ENCODE results near the gene CDC25C. TPM values are rescaled to one million over a fixed set of nuclear protein-coding genes. Genes with fewer than 3 reads are reported as not detected.
A peak's percentile ranks its signal among the peaks of the same experiment; 100 is the strongest.

Gene CDC25C
- total RNA-seq, 2 experiments from 2014 or later = not detected

DNA sequence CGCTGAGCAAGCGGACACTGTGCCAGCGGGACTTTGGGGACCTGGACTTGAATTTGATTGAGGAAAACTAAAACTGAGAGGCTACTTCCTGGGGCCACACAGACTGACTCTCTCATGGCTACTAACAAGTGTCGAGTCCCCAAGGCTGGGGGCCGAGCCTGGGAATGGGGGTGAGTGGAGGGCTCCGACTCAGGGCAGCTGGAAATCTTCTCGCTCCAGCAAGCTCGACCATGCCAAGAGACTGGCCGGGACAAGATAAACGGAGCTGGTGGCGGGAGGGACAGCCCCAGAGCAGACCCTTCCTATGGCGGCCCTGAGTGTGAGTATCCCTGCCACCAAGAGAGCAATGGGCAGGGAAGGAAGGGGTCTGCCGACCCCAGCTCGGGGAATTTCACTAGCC lies 15.3 kb upstream of the CDC25C start:
- H3K27me3 Mint-ChIP-seq = no peaks in the 10 kb centered on the region
- no peak overlapping the region for H3K27ac Mint-ChIP-seq
- H3K9me3 ChIP-seq (ENCODE audit: control insufficient read depth in 1 of 2, insufficient read depth in 1 of 2, low read length in 2 of 2) = no peaks in the 10 kb centered on the region
- H3K4me3 Mint-ChIP-seq = no peak overlapping the region
- H3K27ac ChIP-seq (ENCODE audit: low read depth in 1 of 2, low read length in 2 of 2) = no peak overlapping the region
- CTCF ChIA-PET = interaction anchor here (0.5 kb wide), 1 partner anchor 1284 kb away, joined by 4 read pairs; no protein-coding TSS in a partner anchor
- ATAC-seq (ENCODE audit: poor library complexity) (no peak), DNase-seq (no peak)
- H3K36me3 Mint-ChIP-seq (ENCODE audit: low read depth) = peaks cover 69% of the 10 kb centered on the region
- no peaks in the 10 kb centered on the region for H3K27me3 ChIP-seq (ENCODE audit: control insufficient read depth in 1 of 2, insufficient read depth in 2 of 2, low read length in 2 of 2)
- intact Hi-C loops (cut with DNase I, micrococcal nuclease) = loop anchor here in 1 of 2 experiments (10.0 kb wide), 1 partner anchor 682 kb away; no protein-coding TSS in a partner anchor
- H3K4me1 Mint-ChIP-seq (ENCODE audit: low read depth) = peaks cover 6% of the 10 kb centered on the region
- H3K9me3 Mint-ChIP-seq = no peaks in the 10 kb centered on the region
- H3K4me3 ChIP-seq (ENCODE audit: low read length) = no peak overlapping the region
- TF ChIP-seq, protein P1, sequence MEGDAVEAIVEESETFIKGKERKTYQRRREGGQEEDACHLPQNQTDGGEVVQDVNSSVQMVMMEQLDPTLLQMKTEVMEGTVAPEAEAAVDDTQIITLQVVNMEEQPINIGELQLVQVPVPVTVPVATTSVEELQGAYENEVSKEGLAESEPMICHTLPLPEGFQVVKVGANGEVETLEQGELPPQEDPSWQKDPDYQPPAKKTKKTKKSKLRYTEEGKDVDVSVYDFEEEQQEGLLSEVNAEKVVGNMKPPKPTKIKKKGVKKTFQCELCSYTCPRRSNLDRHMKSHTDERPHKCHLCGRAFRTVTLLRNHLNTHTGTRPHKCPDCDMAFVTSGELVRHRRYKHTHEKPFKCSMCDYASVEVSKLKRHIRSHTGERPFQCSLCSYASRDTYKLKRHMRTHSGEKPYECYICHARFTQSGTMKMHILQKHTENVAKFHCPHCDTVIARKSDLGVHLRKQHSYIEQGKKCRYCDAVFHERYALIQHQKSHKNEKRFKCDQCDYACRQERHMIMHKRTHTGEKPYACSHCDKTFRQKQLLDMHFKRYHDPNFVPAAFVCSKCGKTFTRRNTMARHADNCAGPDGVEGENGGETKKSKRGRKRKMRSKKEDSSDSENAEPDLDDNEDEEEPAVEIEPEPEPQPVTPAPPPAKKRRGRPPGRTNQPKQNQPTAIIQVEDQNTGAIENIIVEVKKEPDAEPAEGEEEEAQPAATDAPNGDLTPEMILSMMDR (IDR thresholded peaks at IDR 0.05) = no peak
- peaks cover 42% of the 10 kb centered on the region for H3K36me3 ChIP-seq (ENCODE audit: insufficient read depth, low read length)
- H3K4me1 ChIP-seq (ENCODE audit: insufficient read depth, low read length) = peaks cover 1% of the 10 kb centered on the region
- POLR2A ChIA-PET = interaction anchor here (1.2 to 8.5 kb wide), 3 partner anchors 7 to 15 kb away, joined by 3 to 293 read pairs (median 4); partner anchors contain the start of gene FAM53C

DNA sequence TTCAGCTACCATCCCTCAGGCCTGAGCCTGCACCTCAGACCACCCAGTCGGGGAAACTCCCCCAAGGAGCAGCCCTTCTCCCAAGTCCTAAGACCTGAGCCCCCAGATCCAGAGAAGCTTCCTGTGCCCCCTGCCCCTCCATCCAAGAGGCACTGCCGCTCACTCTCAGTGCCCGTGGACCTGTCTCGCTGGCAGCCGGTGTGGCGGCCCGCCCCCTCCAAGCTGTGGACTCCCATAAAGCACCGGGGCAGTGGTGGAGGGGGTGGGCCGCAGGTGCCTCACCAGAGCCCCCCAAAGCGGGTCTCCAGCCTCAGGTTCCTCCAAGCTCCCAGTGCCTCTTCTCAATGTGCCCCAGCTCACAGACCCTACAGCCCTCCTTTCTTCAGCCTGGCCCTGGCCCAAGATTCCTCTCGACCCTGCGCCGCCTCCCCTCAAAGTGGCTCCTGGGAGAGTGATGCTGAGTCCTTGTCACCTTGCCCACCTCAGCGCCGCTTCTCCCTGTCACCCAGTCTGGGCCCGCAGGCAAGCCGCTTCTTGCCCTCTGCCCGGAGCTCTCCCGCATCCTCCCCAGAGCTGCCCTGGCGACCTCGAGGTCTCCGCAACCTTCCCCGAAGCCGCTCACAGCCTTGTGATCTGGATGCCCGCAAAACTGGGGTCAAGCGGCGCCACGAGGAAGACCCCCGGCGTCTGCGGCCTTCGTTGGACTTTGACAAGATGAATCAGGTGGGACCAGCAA lies 13.5 kb upstream of the CDC25C start:
- POLR2A ChIA-PET = no interaction called here
- H3K27ac Mint-ChIP-seq = no peak overlapping the region
- Histone ChIP-seq H3K4me3 (ENCODE audit: low read length) (no peak overlapping the region), H3K27me3 (ENCODE audit: control insufficient read depth in 1 of 2, insufficient read depth in 2 of 2, low read length in 2 of 2) (no peaks in the 10 kb centered on the region), H3K9me3 (ENCODE audit: control insufficient read depth in 1 of 2, insufficient read depth in 1 of 2, low read length in 2 of 2) (no peaks in the 10 kb centered on the region), H3K4me1 (ENCODE audit: insufficient read depth, low read length) (no peaks in the 10 kb centered on the region), H3K27ac (ENCODE audit: low read depth in 1 of 2, low read length in 2 of 2) (no peak overlapping the region), H3K36me3 (ENCODE audit: insufficient read depth, low read length) (peaks cover 49% of the 10 kb centered on the region)
- peaks cover 19% of the 10 kb centered on the region for H3K4me1 Mint-ChIP-seq (ENCODE audit: low read depth)
- no peak for DNase-seq
- H3K27me3 Mint-ChIP-seq = no peaks in the 10 kb centered on the region
- H3K4me3 Mint-ChIP-seq = no peak overlapping the region
- ATAC-seq (ENCODE audit: poor library complexity) = no peak
- peaks cover 72% of the 10 kb centered on the region for H3K36me3 Mint-ChIP-seq (ENCODE audit: low read depth)
- CTCF ChIA-PET = interaction anchor here (0.6 kb wide), 2 partner anchors 53 to 148 kb away, joined by 3 to 4 read pairs; no protein-coding TSS in a partner anchor
- intact Hi-C loops (cut with DNase I, micrococcal nuclease) = loop anchor here in 1 of 2 experiments (10.0 kb wide), 1 partner anchor 680 kb away; no protein-coding TSS in a partner anchor
- no peaks in the 10 kb centered on the region for H3K9me3 Mint-ChIP-seq
- TF ChIP-seq, protein P1 (IDR thresholded peaks at IDR 0.05) = no peak

DNA sequence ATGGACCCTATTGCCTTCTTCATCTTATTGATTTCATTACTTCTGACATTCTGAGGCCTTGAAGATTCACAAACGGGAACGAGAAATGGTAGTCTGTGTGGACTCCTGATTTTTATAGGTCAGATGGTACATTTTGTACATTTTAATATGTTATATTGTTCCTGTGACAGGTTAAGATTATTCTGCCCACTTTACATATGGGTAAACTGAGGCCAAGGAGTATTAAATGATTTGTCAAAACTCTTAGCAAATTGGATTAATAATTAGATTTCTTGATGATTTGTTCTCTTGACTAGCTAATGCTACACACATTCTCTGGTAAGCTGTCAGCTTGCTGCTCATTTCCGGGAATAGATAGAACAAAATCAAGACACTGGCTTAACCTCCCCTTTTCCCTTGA lies 8.4 kb upstream of the CDC25C start:
- intact Hi-C loops (cut with DNase I, micrococcal nuclease) = loop anchor here in 1 of 2 experiments (10.0 kb wide), 1 partner anchor 675 kb away; no protein-coding TSS in a partner anchor

More for the DNA sequence above, 8.4 kb upstream of the CDC25C start:
- peak overlapping the region; percentile 84 for H3K27ac Mint-ChIP-seq
- ChIA-PET CTCF (interaction anchor here (1.3 to 13.3 kb wide), 2 partner anchors 13 kb away, joined by 3 to 248 read pairs; partner anchors contain the start of gene KDM3B), POLR2A (interaction anchor here (1.0 to 8.5 kb wide), 3 partner anchors 9 to 203 kb away, joined by 3 to 293 read pairs (median 8); partner anchors contain the start of genes CDC25C, ETF1 and KDM3B)
- peaks cover 21% of the 10 kb centered on the region for H3K4me1 ChIP-seq (ENCODE audit: insufficient read depth, low read length)
- H3K4me1 Mint-ChIP-seq (ENCODE audit: low read depth) = peaks cover 46% of the 10 kb centered on the region
- no peaks in the 10 kb centered on the region for H3K9me3 ChIP-seq (ENCODE audit: control insufficient read depth in 1 of 2, insufficient read depth in 1 of 2, low read length in 2 of 2)
- H3K36me3 ChIP-seq (ENCODE audit: insufficient read depth, low read length) = peaks cover 27% of the 10 kb centered on the region
- no peaks in the 10 kb centered on the region for H3K27me3 Mint-ChIP-seq
- no peak overlapping the region for H3K27ac ChIP-seq (ENCODE audit: low read depth in 1 of 2, low read length in 2 of 2)
- H3K4me3 Mint-ChIP-seq = peak overlapping the region; percentile 94
- no peaks in the 10 kb centered on the region for H3K27me3 ChIP-seq (ENCODE audit: control insufficient read depth in 1 of 2, insufficient read depth in 2 of 2, low read length in 2 of 2)
- H3K4me3 ChIP-seq (ENCODE audit: low read length) = no peak overlapping the region
- no peak for ATAC-seq (ENCODE audit: poor library complexity)
- DNase-seq = no peak
- no peaks in the 10 kb centered on the region for H3K9me3 Mint-ChIP-seq
- H3K36me3 Mint-ChIP-seq (ENCODE audit: low read depth) = peaks cover 35% of the 10 kb centered on the region
- TF ChIP-seq, protein P1 (IDR thresholded peaks at IDR 0.05) = no peak
